Prostate gland (tissue), 2 donors: ENCODE data around the gene PLAAT5. TPM values are rescaled to one million over a fixed set of nuclear protein-coding genes. Genes with fewer than 3 reads are reported as not detected.
"Not testable (repeated sequence)": the region's sequence is repeated elsewhere in the genome, so short reads cannot be mapped to it uniquely, and the experiment has no call there.

ENCODE experiments used
- DNase-seq: peaks from one replicate; pipeline ENCODE4 v3.0.0-alpha.2; 2019; ENCODE audit warnings: low spot score
- H3K27ac ChIP-seq, 2 donors: fragments of 200-600 bp; sonication (generic); 2 replicates each; pipeline ENCODE4 v1.5.1; 2017 to 2019
- H3K27me3 ChIP-seq: fragments of 200-600 bp; sonication (generic); replicated peaks from 2 replicates; pipeline ENCODE4 v1.5.1; 2019; ENCODE audit not compliant: insufficient read depth
- H3K36me3 ChIP-seq, 2 donors: fragments of 200-600 bp; sonication (generic); 1 replicate in 1 of 2; 2 replicates in 1 of 2; pipeline versions ENCODE4 v1.5.1 to v1.8.1; 2017 to 2019
- H3K4me1 ChIP-seq: fragments of 200-600 bp; sonication (generic); replicated peaks from 2 replicates; pipeline ENCODE4 v1.5.1; 2019
- H3K4me3 ChIP-seq, 2 donors: fragments of 200-600 bp; sonication (generic); 2 replicates each; pipeline ENCODE4 v1.5.1; 2017 to 2019
- H3K9me3 ChIP-seq: fragments of 200-600 bp; sonication (generic); 2 replicates; pipeline ENCODE4 v1.5.1; 2017
- CTCF ChIP-seq, 4 experiments: fragments of 200-600 bp in 2 of 4; fragments of 450-650 bp in 2 of 4; sonication (generic) in 2 of 4; IDR thresholded peaks; 1 replicate in 3 of 4; 2 replicates in 1 of 4; pipeline ENCODE4 v1.5.1; 2016 to 2019; ENCODE audit warnings: antibody characterized with exemption in 4 of 4, mild to moderate bottlenecking in 2 of 4, moderate library complexity in 2 of 4
- POLR2A ChIP-seq: fragments of 450-650 bp; IDR thresholded peaks from one replicate; pipeline ENCODE4 v1.6.1; 2016; ENCODE audit warnings: antibody characterized with exemption, mild to moderate bottlenecking
- POLR2AphosphoS5 ChIP-seq: sonication (generic); formaldehyde crosslinking; IDR thresholded peaks from one replicate; pipeline ENCODE4 v1.6.1; 2017; ENCODE audit warnings: antibody characterized with exemption
- WGBS: methylation state at CpG from one replicate; pipeline ENCODE4 v1.1.5; 2018; 5-methylcytosine and 5-hydroxymethylcytosine counted together
- intact Hi-C: fragments of 100-400 bp; cut with DNase I; formaldehyde crosslinking; loops from one replicate; pipeline ENCODE4 v1.14.2; 2022
- total RNA-seq, 2 donors: library from RNA; depleted of rRNA; stranded (reverse); fragments of >200 nt; gene quantifications; one replicate each; pipeline ENCODE4 v1.1.0, GENCODE V29; 2016

PLAAT5 gene
- total RNA-seq, 2 donors from 2014 or later: 25.7 TPM; not detected in 1

- not testable (repeated sequence) for H3K27me3 ChIP-seq, H3K4me3 ChIP-seq, H3K4me1 ChIP-seq, H3K36me3 ChIP-seq, H3K9me3 ChIP-seq
- intact Hi-C loops: loop anchor here (5.0 kb wide), 1 partner anchor 39 kb away; the partner anchor contains the start of gene PLAAT5
- peak overlapping the region; percentile 30 to 53 for H3K27ac ChIP-seq
- DNase-seq: peak; percentile 82
- 53% methylated on average over 5 of the region's 6 CpGs for WGBS
- TF ChIP-seq POLR2A (peak; percentile 44), POLR2AphosphoS5 (peak; percentile 91)
Observed at GRCh38 chr11:63531074-63531792, 40.3 kb upstream of the PLAAT5 start.

DNA sequence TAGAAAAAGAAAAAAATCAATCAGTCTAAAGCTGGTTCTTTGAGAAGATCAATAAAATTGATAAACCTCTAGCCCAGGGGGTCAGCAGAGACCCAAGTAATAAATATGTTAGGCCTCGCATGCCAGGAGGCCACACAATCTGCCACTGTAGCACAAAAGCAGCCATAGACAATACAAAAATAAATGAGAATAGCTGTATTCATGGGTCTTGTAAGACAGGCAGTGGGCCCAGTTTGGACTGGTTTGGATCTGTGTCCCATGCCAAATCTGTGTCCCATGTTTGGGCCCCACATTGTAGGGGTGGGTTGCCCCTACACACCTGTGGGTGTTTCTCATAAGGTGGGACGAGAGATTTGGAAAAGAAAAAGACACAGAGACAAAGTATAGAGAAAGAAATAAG lies 39.1 kb upstream of the PLAAT5 start:
- no peak overlapping the region for H3K4me3 ChIP-seq
- 89% methylated on average over 2 of the region's 2 CpGs for WGBS
- H3K36me3 ChIP-seq: no peaks in the 10 kb centered on the region
- intact Hi-C loops: loop anchor here (5.0 kb wide), 1 partner anchor 38 kb away; the partner anchor contains the start of gene PLAAT5
- H3K4me1 ChIP-seq: no peaks in the 10 kb centered on the region
- no peaks in the 10 kb centered on the region for H3K9me3 ChIP-seq
- H3K27me3 ChIP-seq: no peaks in the 10 kb centered on the region
- TF ChIP-seq POLR2AphosphoS5: no peak
- TF ChIP-seq POLR2A: no peak
- no peak for TF ChIP-seq CTCF (IDR thresholded peaks at IDR 0.05)
- no peak overlapping the region for H3K27ac ChIP-seq
- DNase-seq: no peak

DNA sequence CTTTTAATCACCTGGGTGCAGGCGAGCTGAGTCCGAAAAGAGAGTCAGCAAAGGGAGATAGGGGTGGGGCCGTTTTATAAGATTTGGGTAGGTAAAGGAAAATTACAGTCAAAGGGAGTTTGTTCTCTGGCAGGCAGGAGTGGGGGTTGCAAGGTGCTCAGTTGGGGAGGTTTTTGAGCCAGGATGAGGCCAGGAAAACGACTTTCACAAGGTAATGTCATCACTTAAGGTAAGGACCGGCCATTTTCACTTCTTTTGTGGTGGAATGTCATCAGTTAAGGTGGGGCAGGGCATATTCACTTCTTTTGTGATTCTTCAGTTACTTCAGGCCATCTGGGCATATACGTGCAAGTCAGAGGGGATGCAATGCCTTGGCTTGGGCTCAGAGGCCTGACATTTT lies 38.4 kb upstream of the PLAAT5 start:
- H3K27ac ChIP-seq, intact Hi-C loops, H3K9me3 ChIP-seq, H3K36me3 ChIP-seq, DNase-seq, H3K4me1 ChIP-seq, H3K4me3 ChIP-seq, H3K27me3 ChIP-seq: not testable (repeated sequence)
- WGBS: 78% methylated on average over 6 of the region's 6 CpGs

DNA sequence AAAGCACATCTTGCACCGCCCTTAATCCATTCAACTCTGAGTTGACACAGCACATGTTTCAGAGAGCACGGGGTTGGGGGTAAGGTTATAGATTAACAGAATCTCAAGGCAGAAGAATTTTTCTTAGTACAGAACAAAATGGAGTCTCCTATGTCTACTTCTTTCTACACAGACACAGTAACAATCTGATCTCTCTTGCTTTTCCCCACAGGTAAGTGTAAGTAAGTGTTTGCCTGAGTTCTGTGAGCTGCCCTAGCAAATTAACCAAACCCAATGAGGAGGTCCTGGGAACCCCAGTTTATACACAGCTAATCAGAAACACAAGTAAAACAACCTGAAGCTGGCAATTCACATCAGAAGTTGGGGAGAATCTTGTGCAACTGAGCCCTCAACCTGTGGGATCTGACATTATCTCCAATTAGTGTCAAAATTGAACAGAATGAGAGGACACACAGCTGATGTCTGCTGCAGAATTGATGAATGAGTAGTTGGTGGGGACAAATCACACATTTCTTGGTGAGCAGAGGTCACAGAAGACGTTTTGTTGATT lies 37.8 kb upstream of the PLAAT5 start:
- H3K4me1 ChIP-seq, intact Hi-C loops, H3K9me3 ChIP-seq, DNase-seq, H3K36me3 ChIP-seq, H3K4me3 ChIP-seq, H3K27me3 ChIP-seq, H3K27ac ChIP-seq: not testable (repeated sequence)
- WGBS: 68% methylated on average over 1 of the region's 3 CpGs

DNA sequence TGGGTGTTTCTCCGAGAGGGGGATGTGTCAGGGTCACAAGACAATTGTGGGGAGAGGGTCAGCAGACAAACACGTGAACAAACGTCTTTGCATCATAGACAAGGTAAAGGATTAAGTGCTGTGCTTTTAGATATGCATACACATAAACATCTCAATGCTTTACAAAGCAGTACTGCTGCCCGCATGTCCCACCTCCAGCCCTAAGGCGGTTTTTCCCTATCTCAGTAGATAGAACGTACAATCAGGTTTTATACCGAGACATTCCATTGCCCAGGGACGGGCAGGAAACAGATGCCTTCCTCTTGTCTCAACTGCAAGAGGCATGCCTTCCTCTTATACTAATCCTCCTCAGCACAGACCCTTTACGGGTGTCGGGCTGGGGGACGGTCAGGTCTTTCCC lies 37.2 kb upstream of the PLAAT5 start:
- WGBS: 63% methylated on average over 8 of the region's 11 CpGs
- H3K27me3 ChIP-seq, H3K36me3 ChIP-seq, H3K4me3 ChIP-seq, intact Hi-C loops, H3K27ac ChIP-seq, DNase-seq, H3K9me3 ChIP-seq, H3K4me1 ChIP-seq: not testable (repeated sequence)

GRCh38 chr11:63527667-63528066 lies 36.7 kb upstream of the PLAAT5 start:
- H3K9me3 ChIP-seq: no peaks in the 10 kb centered on the region
- H3K27me3 ChIP-seq: no peaks in the 10 kb centered on the region
- no peak overlapping the region for H3K27ac ChIP-seq
- intact Hi-C loops: no loop called here
- no peak for DNase-seq
- WGBS: 89% methylated on average over 2 of the region's 2 CpGs
- H3K36me3 ChIP-seq: no peaks in the 10 kb centered on the region
- TF ChIP-seq POLR2A (no peak), CTCF (IDR thresholded peaks at IDR 0.05) (no peak), POLR2AphosphoS5 (no peak)
- no peak overlapping the region for H3K4me3 ChIP-seq
- H3K4me1 ChIP-seq: no peaks in the 10 kb centered on the region

- Histone ChIP-seq H3K27ac (no peak overlapping the region), H3K4me1 (no peaks in the 10 kb centered on the region), H3K4me3 (no peak overlapping the region), H3K9me3 (no peaks in the 10 kb centered on the region), H3K27me3 (no peaks in the 10 kb centered on the region), H3K36me3 (no peaks in the 10 kb centered on the region)
- 58% methylated on average over 7 of the region's 7 CpGs for WGBS
- intact Hi-C loops: no loop called here
- TF ChIP-seq POLR2AphosphoS5 (no peak), POLR2A (no peak)
- DNase-seq: no peak
Observed at GRCh38 chr11:63523151-63523550, 32.2 kb upstream of the PLAAT5 start.
